GM18858 (cell line): ENCODE measurements around the gene RPTOR.
"Not testable (repeated sequence)": the region's sequence is repeated elsewhere in the genome, so short reads cannot be mapped to it uniquely, and the experiment has no call there.

Experiments used
- ATAC-seq: cut with Tn5 transposase; IDR thresholded peaks from one replicate; pipeline ENCODE4 v1.9.1; 2021; ENCODE audit not compliant: unreplicated experiment

The RPTOR gene

GRCh38 chr17:80811181-80812105 lies 266.8 kb downstream of the RPTOR start:
- ATAC-seq = no peak

DNA sequence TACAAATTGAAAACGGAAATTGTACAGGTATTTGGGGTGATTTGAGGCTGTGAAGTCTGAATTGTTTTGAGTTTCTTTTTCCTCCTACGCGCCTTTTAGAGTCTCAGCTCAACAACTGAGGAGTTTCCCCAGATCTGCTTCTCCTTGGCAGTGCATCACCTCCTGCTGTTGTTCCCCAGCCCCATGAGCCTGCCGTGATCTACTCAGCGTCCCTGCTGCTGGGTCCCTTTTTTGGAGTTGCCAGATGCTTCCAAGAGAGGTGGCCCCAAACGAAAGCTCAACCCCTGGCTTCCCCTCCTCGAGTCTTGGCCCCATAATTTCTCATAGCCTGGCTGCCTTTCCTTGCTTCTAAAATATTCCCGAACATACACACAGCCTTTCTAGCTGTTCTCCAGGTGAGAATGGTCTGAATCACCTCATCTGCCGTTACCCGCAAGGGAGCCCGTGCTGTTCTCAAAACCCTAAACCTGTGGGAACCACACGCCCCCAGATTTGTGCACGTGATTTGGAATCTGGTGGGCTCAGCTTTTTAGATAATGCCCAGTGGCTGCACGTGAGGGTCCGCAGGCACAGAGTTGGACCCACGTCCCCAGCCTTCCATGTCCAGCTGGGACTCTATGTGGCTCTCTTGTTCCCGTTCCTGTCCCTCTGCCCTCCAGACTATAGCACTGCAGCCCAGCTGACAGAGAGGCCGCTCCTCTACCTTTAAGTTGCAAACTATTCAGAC lies 267.9 kb downstream of the RPTOR start:
- ATAC-seq = no peak

DNA sequence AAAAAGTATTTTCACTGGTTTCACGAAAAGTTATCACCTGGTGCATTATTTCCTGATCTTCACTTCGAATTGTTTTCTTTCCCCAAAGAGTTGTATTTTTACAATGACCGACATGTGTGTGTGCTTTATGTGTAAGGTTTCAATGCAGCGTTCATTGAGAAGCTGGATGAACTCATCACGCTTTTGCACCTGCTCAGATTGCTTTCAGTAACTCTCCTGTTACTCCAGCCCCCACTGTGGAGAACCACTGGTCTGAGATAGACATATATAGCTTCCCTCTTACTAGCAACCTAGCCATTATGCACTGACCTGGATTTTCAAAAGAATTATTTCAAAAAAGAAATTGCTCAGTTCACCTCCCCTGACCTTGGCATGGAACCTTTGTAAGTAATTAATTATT lies 268.7 kb downstream of the RPTOR start:
- no peak for ATAC-seq

GRCh38 chr17:80814491-80814890 lies 269.9 kb downstream of the RPTOR start:
- no peak for ATAC-seq

- ATAC-seq = no peak
These were observed 270.6 kb downstream of the RPTOR start for GRCh38 chr17:80815151-80815681.

GRCh38 chr17:80815718-80816117 lies 271.1 kb downstream of the RPTOR start:
- ATAC-seq = not testable (repeated sequence)

GRCh38 chr17:80816241-80817103 lies 271.8 kb downstream of the RPTOR start:
- no peak for ATAC-seq

DNA sequence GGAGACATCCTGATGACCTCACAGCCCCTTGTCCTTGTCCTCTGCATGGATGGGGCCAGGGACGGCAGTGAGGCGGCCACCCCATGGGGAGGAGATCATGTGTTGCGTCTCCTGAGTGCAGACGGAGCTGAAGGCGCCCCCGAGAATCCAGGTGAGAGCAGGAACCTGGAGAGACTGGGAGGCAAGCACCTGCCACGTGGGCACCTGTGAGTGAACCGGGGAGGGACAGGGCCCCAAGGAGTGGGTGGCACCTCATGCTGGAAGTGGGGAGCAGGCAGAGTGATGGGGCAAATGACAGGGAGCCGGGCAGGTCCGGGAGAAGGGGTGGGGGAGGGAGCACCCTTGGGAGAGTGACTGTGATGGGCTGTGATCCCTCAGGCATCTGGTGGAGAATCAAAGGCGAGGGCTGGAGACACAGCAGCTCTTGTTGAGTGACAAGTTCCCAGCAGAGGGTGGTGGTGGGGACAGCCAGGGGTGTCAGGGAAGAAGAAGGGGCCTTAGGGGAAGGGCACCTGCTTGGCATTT lies 272.7 kb downstream of the RPTOR start:
- ATAC-seq = no peak

DNA sequence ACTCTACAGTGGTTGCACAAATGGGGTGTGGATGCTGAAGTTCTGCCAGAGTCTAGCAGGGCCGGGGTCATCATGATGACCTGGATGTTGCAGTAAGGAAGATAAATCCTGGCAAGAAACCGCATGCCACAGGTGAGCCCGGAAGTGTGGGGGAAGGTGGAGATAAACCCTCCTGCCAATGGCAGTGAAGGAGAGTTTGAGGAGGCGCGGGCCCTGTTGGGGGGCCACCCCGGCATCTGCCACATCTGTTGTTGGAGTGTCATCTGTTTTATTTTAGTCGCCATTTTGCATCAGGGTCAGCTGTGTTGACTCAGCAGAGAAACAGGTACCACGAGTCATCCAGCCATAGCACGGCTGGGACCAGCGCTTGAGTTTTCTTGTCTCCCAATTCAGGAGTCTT lies 273.2 kb downstream of the RPTOR start:
- ATAC-seq = no peak

- no peak for ATAC-seq
These were observed 274.2 kb downstream of the RPTOR start for GRCh38 chr17:80818871-80819270.

DNA sequence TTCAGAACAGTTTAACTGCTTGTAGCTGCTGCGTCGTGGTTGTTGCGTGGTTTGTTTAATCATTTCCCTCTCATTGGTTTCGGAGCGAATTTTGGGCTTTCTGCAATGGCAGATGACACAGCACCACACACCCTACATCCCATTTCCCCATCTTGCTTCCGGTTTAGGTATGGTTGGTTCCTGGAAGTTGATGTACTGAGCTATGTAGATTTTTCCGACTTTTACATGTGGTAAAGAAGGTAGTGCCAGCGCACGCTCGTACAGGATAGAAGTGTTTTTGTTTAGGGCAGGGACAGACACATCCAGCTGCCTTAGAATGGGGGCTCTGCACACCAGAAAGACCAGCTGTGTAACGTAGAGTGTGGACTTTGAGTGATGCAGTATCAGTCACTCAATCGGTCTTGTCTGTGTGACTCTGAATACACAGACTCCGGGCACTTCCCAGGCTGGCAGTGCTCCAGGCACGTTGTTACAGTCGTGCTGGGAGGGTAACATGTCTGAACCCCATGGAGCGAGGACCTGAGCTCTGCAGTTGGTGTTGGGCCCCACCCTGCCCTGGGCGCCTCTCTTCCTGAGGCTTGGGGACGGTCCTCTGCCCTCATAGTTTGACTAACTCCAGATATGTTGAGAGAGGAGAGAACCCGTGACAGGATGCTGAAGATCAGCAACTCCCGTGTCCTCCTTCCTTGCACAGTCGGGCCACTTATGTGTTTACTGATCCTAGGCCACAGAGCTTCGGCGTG lies 275.0 kb downstream of the RPTOR start:
- no peak for ATAC-seq

GRCh38 chr17:80820331-80820730 lies 275.7 kb downstream of the RPTOR start:
- no peak for ATAC-seq

GRCh38 chr17:80821546-80821945 lies 276.9 kb downstream of the RPTOR start:
- ATAC-seq = no peak

DNA sequence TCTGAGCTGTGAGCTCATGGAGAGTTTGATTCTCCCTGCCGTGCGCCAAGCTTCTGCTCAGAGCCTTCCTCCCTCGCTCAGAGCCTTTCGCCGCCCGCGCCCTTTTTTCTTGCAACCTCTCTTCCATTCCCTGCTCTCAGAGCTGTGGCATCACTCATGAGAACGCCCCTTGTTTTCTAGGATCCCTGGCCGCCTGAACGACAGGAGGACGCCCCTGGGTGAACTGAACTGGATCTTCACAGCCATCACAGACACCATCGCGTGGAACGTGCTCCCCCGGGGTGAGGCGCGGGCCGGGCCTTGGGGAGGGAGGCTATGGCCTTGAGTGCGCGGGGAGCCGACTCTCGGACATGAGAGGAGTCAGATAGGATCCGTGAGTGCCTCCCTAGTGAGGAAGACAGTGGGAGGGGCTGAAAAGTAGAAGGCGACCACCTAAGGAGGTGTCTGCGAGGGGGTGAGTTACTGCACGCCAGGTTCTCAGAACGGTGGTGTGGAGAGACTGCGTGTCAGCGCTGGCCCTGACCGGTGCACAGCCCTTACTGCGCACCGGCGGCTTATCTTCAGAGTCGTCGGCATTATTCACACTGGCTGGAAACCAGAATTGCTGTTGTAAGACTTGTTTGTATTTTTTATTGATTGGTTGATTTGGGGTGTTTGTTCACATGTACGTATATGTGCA lies 277.5 kb downstream of the RPTOR start:
- no peak for ATAC-seq

DNA sequence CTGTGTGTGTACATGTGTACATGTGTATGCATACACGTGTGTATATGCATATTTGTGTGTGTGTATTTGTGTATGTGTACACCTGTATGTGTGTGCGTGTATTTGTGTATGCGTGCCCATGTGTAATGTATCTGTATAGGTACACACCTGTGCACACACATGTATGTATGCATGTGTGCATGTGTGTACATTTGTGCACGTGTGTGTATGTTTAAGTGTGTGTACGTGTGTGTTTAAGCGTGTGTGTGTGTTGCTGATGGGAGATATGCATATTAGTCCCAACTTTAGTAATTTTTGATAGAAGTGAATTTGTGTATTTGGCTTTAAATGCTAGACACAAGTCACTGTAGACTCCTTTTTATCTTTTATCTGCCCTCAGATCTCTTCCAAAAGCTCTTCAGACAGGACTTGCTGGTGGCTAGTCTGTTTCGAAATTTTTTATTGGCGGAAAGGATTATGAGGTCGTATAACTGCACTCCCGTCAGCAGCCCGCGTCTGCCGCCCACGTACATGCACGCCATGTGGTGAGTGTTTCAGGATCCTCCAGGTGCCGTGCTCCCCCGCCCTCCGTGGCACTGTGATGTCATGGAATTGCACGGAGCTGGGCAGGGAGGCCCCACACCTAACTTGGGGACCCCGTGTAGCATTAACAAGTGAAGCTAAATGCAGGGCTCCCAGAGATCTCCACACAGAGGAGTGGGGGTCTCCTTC lies 278.2 kb downstream of the RPTOR start:
- no peak for ATAC-seq

DNA sequence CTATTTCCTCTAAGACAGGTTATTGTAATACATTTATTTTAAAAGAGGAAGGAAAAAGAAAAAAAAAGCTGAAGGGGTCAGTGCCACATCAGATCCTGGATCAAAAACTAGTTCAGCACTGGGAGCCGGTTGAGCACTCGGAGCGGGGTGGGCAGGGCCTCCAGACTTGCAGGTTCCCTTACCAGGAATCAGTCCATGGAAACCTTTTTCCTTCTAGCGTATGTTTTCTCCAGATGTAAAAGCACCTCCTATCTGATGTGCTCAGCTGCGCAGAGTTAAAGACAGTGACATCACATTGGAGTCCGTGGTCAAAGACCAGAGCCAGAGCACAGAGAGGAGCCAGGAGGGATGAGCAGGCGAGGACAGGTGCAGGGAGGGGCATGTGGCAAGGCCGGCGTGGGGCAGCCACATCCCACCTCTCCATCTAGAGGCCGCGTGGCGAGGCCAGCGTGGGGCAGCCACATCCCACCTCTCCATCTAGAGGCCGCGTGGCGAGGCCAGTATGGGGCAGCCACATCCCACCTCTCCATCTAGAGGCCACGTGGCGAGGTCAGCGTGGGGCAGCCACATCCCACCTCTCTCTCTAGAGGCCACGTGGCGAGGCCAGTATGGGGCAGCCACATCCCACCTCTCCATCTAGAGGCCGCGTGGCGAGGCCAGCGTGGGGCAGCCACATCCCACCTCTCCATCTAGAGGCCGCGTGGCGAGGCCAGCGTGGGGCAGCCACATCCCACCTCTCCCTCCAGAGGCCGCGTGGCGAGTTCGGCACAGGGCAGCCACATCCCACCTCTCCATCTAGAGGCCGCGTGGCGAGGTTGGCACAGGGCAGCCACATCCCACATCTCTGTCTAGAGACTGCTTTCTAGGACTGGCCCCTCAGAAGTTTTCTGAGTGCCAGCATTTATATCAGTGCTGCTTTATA lies 280.2 kb downstream of the RPTOR start:
- ATAC-seq = no peak

GRCh38 chr17:80825471-80826345 lies 281.1 kb downstream of the RPTOR start:
- ATAC-seq = no peak
